Measurements from ENCODE around the gene ALOX5.

GRCh38 chr10:45395554-45395953 is 21.5 kb downstream of the ALOX5 start:
- no peak for TF ChIP-seq EP300 (IDR thresholded peaks at IDR 0.05)
- TF ChIP-seq, protein P1, sequence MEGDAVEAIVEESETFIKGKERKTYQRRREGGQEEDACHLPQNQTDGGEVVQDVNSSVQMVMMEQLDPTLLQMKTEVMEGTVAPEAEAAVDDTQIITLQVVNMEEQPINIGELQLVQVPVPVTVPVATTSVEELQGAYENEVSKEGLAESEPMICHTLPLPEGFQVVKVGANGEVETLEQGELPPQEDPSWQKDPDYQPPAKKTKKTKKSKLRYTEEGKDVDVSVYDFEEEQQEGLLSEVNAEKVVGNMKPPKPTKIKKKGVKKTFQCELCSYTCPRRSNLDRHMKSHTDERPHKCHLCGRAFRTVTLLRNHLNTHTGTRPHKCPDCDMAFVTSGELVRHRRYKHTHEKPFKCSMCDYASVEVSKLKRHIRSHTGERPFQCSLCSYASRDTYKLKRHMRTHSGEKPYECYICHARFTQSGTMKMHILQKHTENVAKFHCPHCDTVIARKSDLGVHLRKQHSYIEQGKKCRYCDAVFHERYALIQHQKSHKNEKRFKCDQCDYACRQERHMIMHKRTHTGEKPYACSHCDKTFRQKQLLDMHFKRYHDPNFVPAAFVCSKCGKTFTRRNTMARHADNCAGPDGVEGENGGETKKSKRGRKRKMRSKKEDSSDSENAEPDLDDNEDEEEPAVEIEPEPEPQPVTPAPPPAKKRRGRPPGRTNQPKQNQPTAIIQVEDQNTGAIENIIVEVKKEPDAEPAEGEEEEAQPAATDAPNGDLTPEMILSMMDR (IDR thresholded peaks at IDR 0.05), result no peak

Data from upper lobe of left lung (tissue), 4 donors.